Colon (tissue), 2 donors: ENCODE data around the gene P2RY6.

Experiments
- FAIRE-seq: peaks from 2 replicates; lab custom pipeline; 2012; peaks lifted over from hg19 to GRCh38; lab: Jason Lieb, UNC
- donor health status: control.
- donor health status: control.

P2RY6 gene

DNA sequence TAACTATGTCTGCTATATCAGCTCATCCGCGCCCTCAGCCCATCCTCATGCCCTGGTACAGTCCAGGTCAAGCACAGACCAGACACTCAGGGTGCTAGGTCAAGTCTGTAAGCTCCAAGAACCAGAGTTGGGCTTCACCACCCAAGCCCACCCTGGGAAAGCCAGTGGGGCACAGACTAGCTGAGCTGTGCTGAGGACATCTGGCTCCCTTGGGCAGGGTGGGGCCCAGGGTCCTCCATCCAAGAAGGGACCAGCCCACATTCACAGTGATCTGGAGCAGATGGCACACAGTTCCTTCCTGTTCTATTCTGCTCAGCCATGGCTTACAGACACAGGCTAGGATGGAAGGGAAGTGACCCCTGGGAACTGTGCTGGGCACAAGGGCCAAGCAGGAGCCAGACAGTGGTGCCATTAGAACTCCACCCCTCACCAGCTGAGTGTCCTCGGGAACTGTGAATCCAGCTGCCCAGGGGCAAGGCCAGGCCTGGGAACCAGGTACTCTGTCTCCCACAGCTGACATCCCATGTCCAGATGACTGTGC lies 9.1 kb downstream of the P2RY6 start:
- FAIRE-seq = no peak

DNA sequence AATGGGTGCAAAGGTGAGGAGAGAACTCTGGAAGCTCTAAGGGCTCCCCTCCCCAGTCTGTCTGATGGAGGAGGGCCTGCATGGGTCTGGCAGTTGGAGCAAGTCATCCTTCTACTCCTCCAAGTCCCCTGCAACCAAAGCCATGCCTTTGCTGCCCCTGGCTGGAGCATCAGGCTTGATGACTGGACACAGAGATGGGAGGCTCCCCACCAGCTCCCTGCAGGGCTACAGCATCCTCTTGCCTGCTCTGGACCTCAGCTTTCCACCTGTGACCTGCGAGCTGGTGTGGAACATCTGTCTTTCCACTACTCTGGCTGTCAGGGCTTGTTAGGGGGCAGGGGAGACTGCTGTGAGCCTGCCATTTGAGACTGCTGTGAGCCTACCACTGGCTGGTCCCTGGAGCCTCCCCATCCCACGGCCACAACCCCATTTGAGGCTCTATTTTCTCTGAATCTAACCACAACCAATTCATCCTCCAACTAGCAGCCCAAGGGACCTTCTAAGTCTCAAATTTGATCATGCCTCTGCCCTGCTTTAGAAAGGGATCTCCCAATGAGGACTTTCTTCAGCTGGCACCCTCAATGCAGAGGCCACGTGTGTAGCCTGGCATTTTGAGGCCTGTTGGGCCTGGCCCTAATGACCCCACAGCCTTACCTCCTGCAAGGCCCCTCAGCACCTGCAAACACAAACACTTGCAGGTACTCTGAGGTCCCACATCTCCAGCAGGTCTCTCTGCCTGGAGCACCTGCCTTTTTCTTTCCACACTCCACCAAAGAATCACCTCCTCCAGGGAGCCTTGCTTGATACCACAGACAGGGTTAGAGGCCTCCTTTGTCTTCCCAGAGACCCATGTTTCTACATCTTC lies 9.9 kb downstream of the P2RY6 start:
- FAIRE-seq = no peak

DNA sequence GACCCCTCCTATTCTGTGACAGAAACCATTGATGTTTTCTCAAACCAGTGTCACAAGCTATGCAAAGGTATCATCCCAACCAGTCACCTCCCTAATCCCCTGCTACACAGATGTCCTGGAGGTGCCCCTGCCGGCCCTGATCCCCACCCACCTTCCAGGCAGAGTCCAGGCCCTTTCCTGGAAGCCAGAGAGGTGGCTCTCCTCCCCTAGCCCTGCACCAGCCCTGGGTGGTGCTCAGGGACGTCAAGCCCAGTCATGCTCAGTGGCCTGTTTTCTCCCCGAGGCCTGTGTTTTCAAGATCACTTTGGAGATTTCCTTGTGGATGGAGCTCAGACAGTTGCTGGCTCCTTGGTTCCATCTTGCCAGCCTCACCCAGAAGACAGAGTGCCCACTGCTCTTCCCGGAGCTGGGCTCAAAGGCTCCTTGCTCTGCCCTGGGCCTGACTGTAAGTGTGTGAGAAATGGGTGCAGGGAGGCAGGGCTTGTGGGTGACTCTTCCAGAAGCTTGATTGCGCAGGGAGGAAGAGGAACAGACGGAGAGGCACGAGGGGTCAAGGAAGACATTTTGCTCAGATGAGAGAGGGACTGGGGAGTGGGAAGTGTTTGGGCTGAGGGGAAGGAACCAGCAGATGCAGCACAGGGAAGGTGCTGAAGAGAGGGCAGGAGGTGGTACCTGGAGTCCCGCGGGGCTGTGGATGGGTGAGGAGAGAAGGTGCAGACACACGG lies 11.3 kb downstream of the P2RY6 start:
- FAIRE-seq = no peak

DNA sequence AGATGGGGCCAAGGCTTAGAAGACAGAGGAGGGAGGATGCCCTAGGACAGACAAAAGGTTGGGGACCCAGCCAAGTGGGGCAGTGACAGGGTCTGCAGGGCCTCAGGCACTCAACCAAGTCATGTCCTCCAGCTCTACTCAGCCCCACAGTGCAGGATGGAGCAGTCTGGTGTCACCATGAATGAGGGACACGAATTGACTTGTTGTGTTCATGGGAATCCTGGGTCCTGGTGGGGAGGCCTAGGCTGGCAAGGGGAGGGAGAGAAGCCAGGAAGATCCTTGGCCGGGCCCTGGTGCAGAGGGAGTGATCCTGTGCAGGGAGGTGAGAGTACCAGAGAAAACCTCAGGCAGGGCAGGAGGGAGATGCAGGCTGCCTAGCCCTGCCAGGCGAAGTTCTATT lies 12.0 kb downstream of the P2RY6 start:
- no peak for FAIRE-seq

DNA sequence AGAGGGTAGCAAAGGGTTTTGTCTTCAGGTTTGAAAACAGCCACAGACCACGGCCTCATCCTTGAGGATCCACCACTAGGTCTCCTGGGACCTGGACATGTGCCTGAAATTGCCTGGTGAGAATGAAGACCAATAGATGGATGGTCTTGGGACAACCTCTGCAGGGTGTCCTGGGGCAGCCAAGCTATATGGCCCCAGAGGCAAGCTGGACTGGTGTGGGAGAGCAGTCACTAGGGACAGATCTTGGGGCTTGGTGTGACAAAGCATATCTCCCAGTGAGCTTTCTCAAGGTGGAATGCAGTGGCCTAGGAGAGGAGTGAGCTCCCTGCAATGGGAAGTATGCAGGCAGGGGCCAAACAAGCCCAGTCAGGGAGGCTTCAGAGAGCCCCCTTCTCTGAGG lies 13.6 kb downstream of the P2RY6 start:
- FAIRE-seq = no peak

DNA sequence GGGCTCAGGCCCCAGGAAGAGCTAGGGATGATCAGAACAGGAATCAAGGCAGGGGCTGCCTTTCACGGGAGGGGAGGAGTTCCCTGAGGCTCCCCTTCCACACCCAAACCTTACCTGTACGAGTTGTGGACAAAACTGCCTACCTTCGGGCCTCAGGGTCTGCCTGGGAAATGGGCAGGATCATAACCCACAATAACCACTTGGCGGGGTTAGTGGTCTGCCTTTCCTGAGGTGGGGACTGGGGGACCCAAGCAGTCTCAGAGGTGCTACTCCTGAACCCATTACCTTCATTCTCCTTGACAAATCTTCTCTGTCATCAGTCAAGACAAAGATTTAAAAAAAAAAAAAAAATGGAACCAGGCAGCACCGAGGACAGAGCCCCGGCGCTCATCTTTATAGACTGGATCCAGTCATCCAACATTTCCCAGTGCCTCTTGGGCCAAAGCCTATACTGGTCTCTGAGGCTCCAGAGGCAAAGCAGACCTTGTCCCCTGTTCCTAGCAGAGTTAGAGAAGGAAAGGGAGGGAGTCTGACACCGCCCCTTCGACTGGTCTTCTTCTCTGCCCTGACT lies 14.2 kb downstream of the P2RY6 start:
- no peak for FAIRE-seq

DNA sequence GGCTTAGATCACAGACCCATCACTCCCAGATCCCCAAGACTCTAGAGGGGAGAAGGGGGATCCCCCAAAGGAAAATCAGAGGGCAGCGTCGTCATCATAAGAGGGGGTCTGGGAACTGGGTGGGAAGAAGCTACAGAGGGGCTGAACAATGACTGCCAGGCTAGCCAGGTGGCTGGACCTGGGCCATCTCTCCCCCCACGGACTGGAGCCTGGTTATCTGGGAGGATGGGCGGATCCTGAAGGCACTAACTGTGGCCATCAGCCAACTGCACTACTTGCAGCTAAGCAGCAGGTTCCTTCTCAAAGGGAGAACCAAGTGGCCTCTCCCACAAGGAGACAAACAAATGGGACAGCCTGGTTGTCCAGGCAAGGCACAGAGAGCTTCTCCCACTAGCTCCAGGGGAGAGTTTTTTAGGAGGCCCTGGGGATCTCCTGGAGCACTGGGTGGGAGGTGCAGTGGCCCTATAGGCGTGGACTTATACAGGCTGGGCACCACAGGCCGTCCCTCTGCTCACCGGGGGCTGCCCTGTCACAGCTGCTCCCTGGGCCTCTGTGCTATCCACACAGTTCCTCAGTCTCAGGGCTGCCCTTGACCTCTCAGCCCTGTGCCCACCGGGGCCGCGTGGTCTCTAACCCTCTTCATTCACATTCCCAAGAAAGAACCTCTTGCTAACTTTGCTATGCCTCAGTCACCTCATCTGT lies 15.4 kb downstream of the P2RY6 start:
- no peak for FAIRE-seq

DNA sequence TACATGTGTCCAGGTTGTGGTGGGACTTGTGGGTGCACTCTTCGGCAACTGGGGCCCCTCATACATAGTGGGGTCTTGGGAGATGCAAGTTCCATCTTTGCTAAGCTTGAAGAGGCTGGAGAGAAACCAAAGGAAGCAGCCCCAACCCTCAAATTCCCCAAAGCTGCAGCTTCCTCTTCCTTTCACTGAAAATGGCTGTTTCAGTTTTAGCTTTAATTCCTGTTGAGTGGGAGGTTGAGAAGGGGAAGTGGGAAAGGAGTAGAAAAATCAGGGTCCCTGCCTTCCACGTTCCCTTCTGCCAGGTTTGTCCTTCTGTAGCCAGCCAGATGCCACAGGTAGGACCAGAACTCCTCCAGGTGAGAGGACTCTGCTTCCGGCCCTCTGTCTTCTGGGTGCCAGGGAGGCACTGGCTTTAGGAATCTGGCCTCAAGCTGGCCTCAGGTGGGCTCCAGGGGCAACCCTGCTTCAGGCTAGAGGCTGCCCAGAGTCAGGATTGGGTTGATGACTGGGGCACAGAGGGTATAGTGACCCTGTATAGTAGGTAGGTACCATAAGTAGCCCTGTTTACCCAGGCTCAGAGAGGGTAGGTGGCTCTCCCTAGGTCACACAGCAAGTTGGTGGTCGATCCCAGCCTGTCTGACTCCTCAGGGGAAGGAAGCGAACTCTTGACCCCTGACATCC lies 16.2 kb downstream of the P2RY6 start:
- FAIRE-seq = no peak

DNA sequence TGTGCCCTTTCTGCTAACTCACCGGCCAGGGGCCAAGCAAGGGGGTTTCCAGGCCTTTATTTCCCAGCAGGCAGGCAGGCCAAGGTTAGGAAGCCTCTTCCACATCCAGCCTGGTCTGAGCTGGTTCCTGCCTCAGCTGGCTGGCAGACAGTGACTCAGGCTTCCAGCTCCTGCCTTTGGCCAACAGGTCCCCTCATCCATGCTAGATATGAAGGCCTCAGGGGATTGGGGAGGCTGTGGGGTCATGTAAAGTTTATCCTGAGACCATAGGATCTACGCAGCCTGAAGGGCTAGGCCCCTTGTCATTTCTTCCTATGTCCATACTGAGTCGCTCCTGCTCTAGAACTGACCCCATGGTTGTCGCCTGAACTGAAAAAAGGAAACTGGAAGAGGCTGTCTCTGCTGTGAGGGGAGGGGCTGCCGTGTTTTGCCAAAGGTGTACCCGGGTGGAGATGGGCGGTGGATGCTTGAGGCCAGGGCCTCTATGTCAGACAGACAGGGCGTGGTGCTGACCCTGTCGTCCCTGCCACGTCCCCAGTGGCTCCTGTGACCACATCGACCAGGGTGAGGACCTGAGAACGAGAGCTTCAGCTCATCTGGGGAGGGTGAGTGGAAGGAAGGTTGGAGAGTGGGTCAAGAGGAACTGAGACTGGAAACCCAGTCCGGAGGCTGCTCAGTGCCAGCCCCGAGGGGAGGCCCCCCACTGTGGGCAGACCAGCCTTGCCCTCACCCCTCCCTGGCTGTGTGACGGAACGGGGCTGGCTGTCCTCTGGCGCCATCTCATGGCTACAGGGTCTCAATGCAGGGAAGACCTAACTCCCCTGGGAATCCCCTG lies 17.0 kb downstream of the P2RY6 start:
- FAIRE-seq = no peak

DNA sequence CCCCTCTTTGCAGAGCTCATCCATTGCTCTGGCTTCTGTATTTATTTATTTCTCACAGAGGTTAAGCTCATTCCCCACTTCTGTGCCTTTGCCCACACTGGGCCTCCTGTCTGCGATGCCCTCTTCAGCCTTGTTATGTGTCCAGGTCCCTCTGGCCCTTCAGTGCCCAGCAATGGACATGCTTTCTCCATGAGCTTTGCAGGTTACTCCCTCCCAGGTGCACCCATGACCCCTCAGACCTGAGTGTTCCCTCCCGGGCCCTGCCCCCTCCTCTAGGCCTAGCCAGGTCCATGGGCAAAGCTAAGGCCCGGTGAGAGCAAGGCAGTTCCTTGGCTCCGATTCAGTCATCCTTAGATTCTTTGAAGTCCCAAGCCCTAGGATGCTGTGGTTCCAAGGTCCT lies 18.4 kb downstream of the P2RY6 start:
- FAIRE-seq = no peak

DNA sequence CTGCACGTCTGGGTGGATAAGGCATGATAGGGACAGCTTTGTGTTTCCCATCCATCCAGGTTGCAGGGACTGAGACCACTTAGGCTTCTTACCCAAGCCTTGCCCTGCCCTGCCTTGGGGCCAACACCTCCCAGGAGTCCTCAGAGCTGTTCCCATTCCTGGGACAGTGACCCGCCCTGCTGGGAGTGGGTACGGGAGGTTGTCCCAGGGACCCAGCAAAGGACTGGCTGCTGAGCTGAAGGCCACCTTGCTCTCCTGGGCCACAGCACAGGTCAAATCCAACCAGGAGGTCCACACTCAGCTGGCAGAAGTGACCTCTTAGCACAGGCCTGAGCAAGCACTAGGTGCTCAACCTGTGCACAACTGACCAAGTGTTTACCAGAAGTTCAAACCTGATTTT lies 19.1 kb downstream of the P2RY6 start:
- no peak for FAIRE-seq

DNA sequence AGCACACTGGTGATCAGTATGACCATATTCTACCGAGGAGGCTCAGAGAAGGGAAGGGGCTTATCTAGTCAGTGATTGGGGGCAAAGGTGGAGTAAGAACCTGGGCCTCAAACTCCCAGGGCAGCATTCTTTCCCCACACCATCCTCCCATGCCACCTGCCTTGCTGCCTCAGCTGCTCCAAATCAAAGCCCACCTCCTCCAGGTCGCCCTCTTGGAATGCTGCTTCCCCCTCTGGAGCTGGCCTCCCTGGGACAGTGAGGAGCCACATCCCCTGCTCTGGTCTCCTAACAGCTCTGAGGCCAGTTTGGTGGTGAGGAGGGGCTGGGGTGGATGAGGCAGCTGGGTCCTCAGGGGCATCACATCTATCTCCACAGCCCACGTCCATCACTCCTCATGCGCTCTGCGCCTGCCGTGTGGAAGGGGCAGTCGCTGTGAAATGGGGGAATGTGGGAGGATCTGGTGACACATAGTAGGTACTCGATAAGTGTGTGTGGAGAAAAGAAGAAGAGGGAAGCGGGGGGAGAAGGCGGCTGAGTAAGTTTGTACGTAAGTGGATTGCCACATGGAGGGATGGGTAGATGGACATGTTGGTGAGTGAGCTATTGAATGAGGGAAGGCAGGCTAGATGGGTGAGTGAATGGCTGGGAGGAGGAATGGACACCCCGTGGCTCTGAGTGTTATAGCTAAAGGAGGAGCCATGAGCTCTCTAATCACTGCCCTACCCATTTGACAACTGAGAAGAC lies 19.8 kb downstream of the P2RY6 start:
- FAIRE-seq = no peak

DNA sequence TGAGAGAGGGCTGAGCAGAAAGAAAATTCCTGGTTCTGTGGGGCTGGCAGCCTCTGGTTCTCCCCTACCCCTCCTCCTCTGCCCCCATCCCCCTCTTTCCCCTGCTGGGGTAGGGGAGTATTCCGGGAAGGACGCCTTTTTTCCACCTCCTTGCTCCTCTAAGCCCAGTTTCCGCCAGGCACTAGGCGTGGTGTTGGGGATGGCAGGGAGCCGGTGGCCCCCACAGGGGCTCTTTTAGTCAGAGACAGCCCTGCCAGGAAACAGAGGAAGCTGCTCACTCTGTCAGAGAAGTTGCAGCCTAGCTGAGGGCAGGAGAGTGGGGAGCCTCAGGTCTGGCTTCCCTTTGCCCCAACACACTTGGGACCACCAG lies 20.4 kb downstream of the P2RY6 start:
- FAIRE-seq = no peak

DNA sequence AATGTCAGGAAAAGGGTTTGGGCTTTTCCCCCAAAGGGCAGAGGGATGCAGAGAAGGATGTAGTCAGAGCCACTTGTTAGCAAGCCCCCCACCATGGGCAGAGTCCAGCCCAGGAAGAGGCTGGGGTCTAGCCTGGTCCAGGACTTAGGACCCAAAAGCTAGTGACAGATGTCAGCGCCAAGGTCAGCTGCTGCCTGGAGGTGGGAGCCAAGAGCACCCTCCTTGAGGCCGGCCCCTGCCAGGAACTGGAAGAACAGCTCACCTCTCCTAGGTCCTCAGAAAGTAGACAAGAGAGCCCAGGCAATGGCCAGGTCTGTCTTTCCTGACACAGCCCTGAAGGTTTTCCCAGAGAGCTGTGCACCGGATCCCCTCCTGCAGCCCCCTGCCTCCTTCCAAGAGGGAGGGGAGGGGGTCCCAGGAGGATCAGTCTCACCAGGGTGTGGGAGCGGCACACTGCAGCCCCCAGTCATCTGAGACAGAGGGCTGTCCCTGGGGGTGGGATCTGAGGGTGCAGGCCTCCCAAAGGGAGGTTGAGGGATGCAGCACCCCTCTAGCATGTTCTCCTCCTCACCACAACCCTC lies 21.3 kb downstream of the P2RY6 start:
- FAIRE-seq = no peak

DNA sequence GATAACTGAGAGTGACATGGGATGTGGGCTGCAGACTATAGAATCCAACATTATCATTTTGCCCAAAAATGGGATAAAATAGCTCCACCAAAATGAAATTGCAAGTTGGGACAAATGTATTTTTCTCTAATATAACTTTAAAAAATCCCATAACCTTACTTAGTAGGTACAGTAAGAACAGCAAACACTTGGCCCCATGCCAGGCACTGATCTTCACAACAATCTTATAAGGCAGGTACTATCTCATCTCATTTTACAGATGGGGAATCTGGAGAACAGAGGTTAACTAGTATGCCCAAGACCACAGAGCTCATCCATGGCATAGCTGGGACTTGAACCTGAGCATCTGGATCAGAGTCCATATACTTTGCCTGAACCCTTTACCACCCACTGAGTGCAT lies 22.5 kb downstream of the P2RY6 start:
- FAIRE-seq = no peak

DNA sequence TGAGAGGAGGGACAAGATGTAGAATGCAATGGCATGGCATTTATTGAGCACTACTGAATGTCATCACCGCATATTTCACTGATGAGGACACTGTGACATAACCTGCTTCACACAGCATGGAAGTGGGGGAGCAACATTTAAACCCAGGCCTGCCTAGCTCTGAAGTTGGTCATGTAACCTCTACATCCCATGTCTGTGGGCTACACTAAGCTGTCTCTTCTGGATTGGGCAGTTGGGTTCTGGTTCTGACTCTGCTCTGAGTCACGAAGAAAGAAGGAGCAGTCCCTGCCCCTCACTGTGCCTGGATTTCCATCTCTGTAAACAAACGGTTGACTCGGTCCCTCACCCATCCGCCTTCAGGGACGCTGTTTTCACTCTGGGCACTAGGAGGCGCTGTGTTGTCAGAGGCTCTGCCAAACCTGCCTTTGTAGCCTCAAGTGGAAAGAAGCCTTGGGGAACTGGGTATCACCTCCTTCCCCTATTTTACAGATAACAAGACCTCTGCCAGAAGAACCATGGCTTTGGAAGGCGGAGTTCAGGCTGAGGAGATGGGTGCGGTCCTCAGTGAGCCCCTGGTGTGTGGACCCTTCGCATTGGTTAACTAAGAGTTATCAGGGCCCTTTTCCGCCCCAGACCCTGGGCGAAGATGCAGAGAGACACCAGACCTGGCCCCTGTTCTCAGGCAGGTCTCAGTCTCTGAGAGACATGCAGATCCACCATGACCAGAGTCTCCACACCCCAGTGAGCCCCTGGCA lies 23.3 kb downstream of the P2RY6 start:
- FAIRE-seq = no peak

DNA sequence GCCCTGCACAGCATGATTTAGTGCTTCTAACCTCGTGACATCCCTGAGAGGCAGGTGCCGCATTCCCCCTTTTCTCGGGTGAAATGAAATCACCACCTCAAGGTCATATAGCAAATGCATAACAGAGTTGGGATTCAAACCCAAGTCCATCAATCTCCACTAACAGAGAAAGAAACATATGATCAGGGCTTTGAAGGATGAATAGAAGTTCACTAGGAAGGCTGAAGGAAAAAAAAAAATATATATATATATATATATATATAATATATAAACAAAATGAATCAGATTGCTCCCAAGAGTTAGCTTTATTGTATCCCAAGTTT lies 23.8 kb downstream of the P2RY6 start:
- no peak for FAIRE-seq

DNA sequence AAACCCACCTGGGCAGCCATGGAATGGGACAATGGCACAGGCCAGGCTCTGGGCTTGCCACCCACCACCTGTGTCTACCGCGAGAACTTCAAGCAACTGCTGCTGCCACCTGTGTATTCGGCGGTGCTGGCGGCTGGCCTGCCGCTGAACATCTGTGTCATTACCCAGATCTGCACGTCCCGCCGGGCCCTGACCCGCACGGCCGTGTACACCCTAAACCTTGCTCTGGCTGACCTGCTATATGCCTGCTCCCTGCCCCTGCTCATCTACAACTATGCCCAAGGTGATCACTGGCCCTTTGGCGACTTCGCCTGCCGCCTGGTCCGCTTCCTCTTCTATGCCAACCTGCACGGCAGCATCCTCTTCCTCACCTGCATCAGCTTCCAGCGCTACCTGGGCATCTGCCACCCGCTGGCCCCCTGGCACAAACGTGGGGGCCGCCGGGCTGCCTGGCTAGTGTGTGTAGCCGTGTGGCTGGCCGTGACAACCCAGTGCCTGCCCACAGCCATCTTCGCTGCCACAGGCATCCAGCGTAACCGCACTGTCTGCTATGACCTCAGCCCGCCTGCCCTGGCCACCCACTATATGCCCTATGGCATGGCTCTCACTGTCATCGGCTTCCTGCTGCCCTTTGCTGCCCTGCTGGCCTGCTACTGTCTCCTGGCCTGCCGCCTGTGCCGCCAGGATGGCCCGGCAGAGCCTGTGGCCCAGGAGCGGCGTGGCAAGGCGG lies 24.5 kb downstream of the P2RY6 start:
- no peak for FAIRE-seq

DNA sequence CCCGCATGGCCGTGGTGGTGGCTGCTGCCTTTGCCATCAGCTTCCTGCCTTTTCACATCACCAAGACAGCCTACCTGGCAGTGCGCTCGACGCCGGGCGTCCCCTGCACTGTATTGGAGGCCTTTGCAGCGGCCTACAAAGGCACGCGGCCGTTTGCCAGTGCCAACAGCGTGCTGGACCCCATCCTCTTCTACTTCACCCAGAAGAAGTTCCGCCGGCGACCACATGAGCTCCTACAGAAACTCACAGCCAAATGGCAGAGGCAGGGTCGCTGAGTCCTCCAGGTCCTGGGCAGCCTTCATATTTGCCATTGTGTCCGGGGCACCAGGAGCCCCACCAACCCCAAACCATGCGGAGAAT lies 25.1 kb downstream of the P2RY6 start:
- no peak for FAIRE-seq
